HepG2 (cell line): Measurements from ENCODE around the gene WDR27. TPM values are rescaled to one million over a fixed set of nuclear protein-coding genes. Genes with fewer than 3 reads are reported as not detected.

ENCODE experiments used
- ATF1 ChIP-seq: IDR thresholded peaks from 2 replicates; pipeline ENCODE4 v1.6.1; 2016; ENCODE audit warnings: mild to moderate bottlenecking, control low read depth
- ATF2 ChIP-seq: sonication (generic); formaldehyde crosslinking; IDR thresholded peaks from 2 replicates; pipeline ENCODE4 v1.4.0; 2020; ENCODE audit warnings: missing genetic modification reagents
- FOSL1 ChIP-seq: sonication (generic); formaldehyde crosslinking; IDR thresholded peaks from 2 replicates; pipeline ENCODE4 v1.9.0; 2021; ENCODE audit warnings: missing genetic modification reagents, borderline replicate concordance
- HMG20B ChIP-seq: conservative IDR thresholded peaks from 2 replicates; pipeline ENCODE4 v1.6.1; 2016; ENCODE audit warnings: missing genetic modification reagents, missing compliant biosample characterization
- IRX3 ChIP-seq: sonication (generic); formaldehyde crosslinking; IDR thresholded peaks from 2 replicates; pipeline ENCODE4 v1.8.1; 2023; ENCODE audit warnings: mild to moderate bottlenecking, low read depth, missing genetic modification reagents, borderline replicate concordance
- PAWR ChIP-seq: sonication (generic); formaldehyde crosslinking; IDR thresholded peaks from 2 replicates; pipeline ENCODE4 v1.4.0; 2020; ENCODE audit warnings: missing genetic modification reagents, mild to moderate bottlenecking, borderline replicate concordance
- POLR2AphosphoS2 ChIP-seq: IDR thresholded peaks from 2 replicates; pipeline ENCODE4 v1.6.1; 2011; ENCODE audit warnings: low read depth, low read length, improper control_type of control experiment
- RAD21 ChIP-seq: fragments of 450-650 bp; formaldehyde crosslinking; IDR thresholded peaks from 2 replicates; pipeline ENCODE4 v1.5.0; 2020; ENCODE audit warnings: mild to moderate bottlenecking
- REL ChIP-seq: sonication (generic); formaldehyde crosslinking; conservative IDR thresholded peaks from 2 replicates; pipeline ENCODE4 v1.8.0; 2022; ENCODE audit warnings: mild to moderate bottlenecking, missing genetic modification reagents, moderate library complexity
- SAFB2 ChIP-seq: sonication (generic); formaldehyde crosslinking; IDR thresholded peaks from 2 replicates; pipeline ENCODE4 v1.5.1; 2020; ENCODE audit warnings: missing genetic modification reagents, low read depth, mild to moderate bottlenecking, borderline replicate concordance
- YY1 ChIP-seq: IDR thresholded peaks from 2 replicates; pipeline ENCODE4 v1.6.1; 2011; ENCODE audit warnings: low read length, low read depth, moderate library complexity, mild to moderate bottlenecking; ENCODE audit not compliant: insufficient read depth, insufficient replicate concordance
- ZBTB21 ChIP-seq: sonication (generic); formaldehyde crosslinking; IDR thresholded peaks from 2 replicates; pipeline ENCODE4 v1.4.0; 2020; ENCODE audit warnings: missing genetic modification reagents
- ZNF138 ChIP-seq: sonication (generic); formaldehyde crosslinking; IDR thresholded peaks from 2 replicates; pipeline ENCODE4 v1.5.0; 2020; ENCODE audit warnings: mild to moderate bottlenecking, low read depth, missing genetic modification reagents
- ZNF18 ChIP-seq: sonication (generic); formaldehyde crosslinking; IDR thresholded peaks from 2 replicates; pipeline ENCODE4 v1.8.0; 2022; ENCODE audit warnings: mild to moderate bottlenecking, missing genetic modification reagents; ENCODE audit not compliant: insufficient replicate concordance
- ZNF274 ChIP-seq: sonication (generic); formaldehyde crosslinking; IDR thresholded peaks from 2 replicates; pipeline ENCODE4 v1.5.1; 2020; ENCODE audit warnings: mild to moderate bottlenecking, missing genetic modification reagents
- ZNF569 ChIP-seq: sonication (generic); formaldehyde crosslinking; IDR thresholded peaks from 2 replicates; pipeline ENCODE4 v1.5.0; 2020; ENCODE audit warnings: mild to moderate bottlenecking, missing genetic modification reagents, moderate library complexity, borderline replicate concordance
- ZNF691 ChIP-seq: sonication (generic); formaldehyde crosslinking; IDR thresholded peaks from 2 replicates; pipeline ENCODE4 v1.4.0; 2020; ENCODE audit warnings: missing genetic modification reagents, low read depth, mild to moderate bottlenecking, borderline replicate concordance
- ZNF775 ChIP-seq: sonication (generic); formaldehyde crosslinking; IDR thresholded peaks from 2 replicates; pipeline ENCODE4 v1.4.0; 2020; ENCODE audit warnings: missing genetic modification reagents, mild to moderate bottlenecking, moderate library complexity, borderline replicate concordance
- ZNF790 ChIP-seq: sonication (generic); formaldehyde crosslinking; IDR thresholded peaks from 2 replicates; pipeline ENCODE4 v1.8.0; 2022; ENCODE audit warnings: missing genetic modification reagents, mild to moderate bottlenecking, borderline replicate concordance
- ZNF83 ChIP-seq: sonication (generic); formaldehyde crosslinking; IDR thresholded peaks from 2 replicates; pipeline ENCODE4 v1.4.0; 2020; ENCODE audit warnings: missing genetic modification reagents, mild to moderate bottlenecking, borderline replicate concordance
- ZNF841 ChIP-seq: sonication (generic); formaldehyde crosslinking; IDR thresholded peaks from 2 replicates; pipeline ENCODE4 v1.8.1; 2023; ENCODE audit warnings: missing genetic modification reagents, borderline replicate concordance
- ZSCAN20 ChIP-seq: sonication (generic); formaldehyde crosslinking; IDR thresholded peaks from 2 replicates; pipeline ENCODE4 v1.4.0; 2020; ENCODE audit warnings: missing genetic modification reagents, mild to moderate bottlenecking, borderline replicate concordance
- polyA plus RNA-seq, 8 experiments: library from polyadenylated mRNA; depleted of rRNA in 3 of 8; stranded (reverse) in 7 of 8; unstranded in 1 of 8; fragments of >200 nt; fragmentation: Illumina TruSeq in 4 of 8; extraction: Trizol in 4 of 8; gene quantifications; 2 replicates each; pipeline versions ENCODE4 v1.2.1 to v1.2.3, GENCODE V29; 2011 to 2016; ENCODE audit warnings: low read depth in 4 of 8, missing spikeins in 1 of 8, mixed read lengths in 1 of 8; ENCODE audit not compliant: insufficient read depth in 1 of 8
- total RNA-seq, 5 experiments: library from RNA; depleted of rRNA; stranded (reverse); fragments of >200 nt; fragmentation: Illumina TruSeq; extraction: Trizol; gene quantifications; 2 replicates each; pipeline ENCODE4 v1.2.3, GENCODE V29; 2016; ENCODE audit warnings: low read depth in 1 of 5
- TF ChIP-seq, protein P1 (sequence below): IDR thresholded peaks from 2 replicates; pipeline ENCODE4 v1.6.1; 2016; ENCODE audit warnings: missing compliant biosample characterization, missing genetic modification reagents, borderline replicate concordance

The WDR27 gene
- total and polyA plus RNA-seq, 2 of the 13 experiments (the other 11 are each of a cell fraction or from before 2014, with no cell fraction given) = 34.1 to 80.3 TPM

GRCh38 chr6:169702840-169703246, 1.0 kb upstream of the WDR27 start (continued):
- TF ChIP-seq ZNF775 (CRISPR knock-in tag) = no peak
- TF ChIP-seq ATF2 (CRISPR knock-in tag) = no peak
- 0 out of 2 replicates have a peak, but pooled peaks have one; percentile 50 for TF ChIP-seq ZSCAN20 (CRISPR knock-in tag)
- TF ChIP-seq POLR2AphosphoS2 = no peak
- no peak for TF ChIP-seq ZNF691
- peak; percentile 93; the same call in 1 of the 2 replicates for TF ChIP-seq IRX3 (CRISPR knock-in tag)
- no peak for TF ChIP-seq ZNF83 (CRISPR knock-in tag)
- no peak for TF ChIP-seq ZNF274
- no peak for TF ChIP-seq FOSL1 (CRISPR knock-in tag)
- no peak for TF ChIP-seq ZNF18
- TF ChIP-seq RAD21 (CRISPR knock-in tag) = no peak
- no peak for TF ChIP-seq ZNF138
- no peak for TF ChIP-seq YY1
- TF ChIP-seq HMG20B (CRISPR knock-in tag) = no peak
- TF ChIP-seq SAFB2 (CRISPR knock-in tag) = 0 out of 2 replicates have a peak, but pooled peaks have one; percentile 12
- no peak for TF ChIP-seq ZNF569 (CRISPR knock-in tag)
- TF ChIP-seq REL (CRISPR knock-in tag) = no peak
- no peak for TF ChIP-seq ATF1
- TF ChIP-seq ZNF841 (CRISPR knock-in tag) = no peak
- no peak for TF ChIP-seq PAWR
- TF ChIP-seq, protein P1, sequence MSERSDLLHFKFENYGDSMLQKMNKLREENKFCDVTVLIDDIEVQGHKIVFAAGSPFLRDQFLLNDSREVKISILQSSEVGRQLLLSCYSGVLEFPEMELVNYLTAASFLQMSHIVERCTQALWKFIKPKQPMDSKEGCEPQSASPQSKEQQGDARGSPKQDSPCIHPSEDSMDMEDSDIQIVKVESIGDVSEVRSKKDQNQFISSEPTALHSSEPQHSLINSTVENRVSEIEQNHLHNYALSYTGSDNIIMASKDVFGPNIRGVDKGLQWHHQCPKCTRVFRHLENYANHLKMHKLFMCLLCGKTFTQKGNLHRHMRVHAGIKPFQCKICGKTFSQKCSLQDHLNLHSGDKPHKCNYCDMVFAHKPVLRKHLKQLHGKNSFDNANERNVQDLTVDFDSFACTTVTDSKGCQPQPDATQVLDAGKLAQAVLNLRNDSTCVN (CRISPR knock-in tag) = no peak
- TF ChIP-seq ZBTB21 (CRISPR knock-in tag) = no peak
- no peak for TF ChIP-seq ZNF790 (CRISPR knock-in tag)
